HepG2 (cell line): ENCODE measurements around the gene ABCC1. TPM values are rescaled to one million over a fixed set of nuclear protein-coding genes. Genes with fewer than 3 reads are reported as not detected.

Source experiments
- ATAC-seq: fragments of 200-7000 bp; cut with Tn5 transposase; 3 replicates; pipeline ENCODE4 v1.9.1; 2020; ENCODE audit warnings: mild to moderate bottlenecking, moderate library complexity
- BruUV-seq: library from RNA; stranded (reverse); fragments of 400-500 nt; replicated peaks from 2 replicates; lab custom pipeline; 2021; lab: Mats Ljungman, UMichigan
- CTCF ChIA-PET: fragments of 300-600 bp; formaldehyde crosslinking; extraction: SDS; loops from one replicate; lab custom pipeline; 2021; ENCODE audit warnings: low total read pairs, inconsistent platforms, low intra/inter-chr PET ratio; lab: Yijun Ruan, JAX
- POLR2A ChIA-PET: fragments of 350-600 bp; sonication (Branson Sonifier 250); formaldehyde crosslinking; loops from one replicate; lab custom pipeline; 2020; ENCODE audit warnings: antibody characterized with exemption, inconsistent platforms; lab: Yijun Ruan, JAX
- DNase-seq: peaks from one replicate; pipeline ENCODE4 v3.0.0-alpha.2; 2015; ENCODE audit warnings: low spot score
- FAIRE-seq: peaks from 3 replicates; lab custom pipeline; 2011; peaks lifted over from hg19 to GRCh38; lab: Jason Lieb, UNC
- H2AFZ ChIP-seq: one replicate; pipeline ENCODE4 v1.6.1; 2011; ENCODE audit warnings: low read length, inconsistent platforms
- H3K27ac ChIP-seq: fragments of 300-600 bp; 3 replicates; pipeline ENCODE4 v1.8.0; 2011; ENCODE audit warnings: mixed run types, mild to moderate bottlenecking, mixed read lengths, low read length, inconsistent platforms; ENCODE audit not compliant: insufficient read depth; ENCODE audit errors: extremely low read length
- H3K27me3 ChIP-seq, 2 experiments: fragments of 200-600 bp in 1 of 2; 2 replicates in 1 of 2; 3 replicates in 1 of 2; pipeline versions ENCODE4 v1.6.0 to v1.8.0; 2011; ENCODE audit warnings: low read length in 2 of 2, mild to moderate bottlenecking in 2 of 2, moderate library complexity in 2 of 2, inconsistent platforms in 1 of 2; ENCODE audit not compliant: insufficient read depth in 2 of 2, control insufficient read depth in 1 of 2
- H3K36me3 ChIP-seq, 2 experiments: fragments of 200-600 bp in 1 of 2; replicated peaks in 1 of 2; 2 replicates in 1 of 2; 3 replicates in 1 of 2; pipeline versions ENCODE4 v1.5.1 to v1.8.0; 2011; ENCODE audit warnings: low read length in 2 of 2, inconsistent platforms in 1 of 2; ENCODE audit not compliant: insufficient read depth in 2 of 2, control insufficient read depth in 1 of 2
- H3K4me1 ChIP-seq: 2 replicates; pipeline ENCODE4 v1.5.1; 2012; ENCODE audit warnings: low read length, inconsistent platforms; ENCODE audit not compliant: insufficient read depth
- H3K4me2 ChIP-seq: 2 replicates; pipeline ENCODE4 v1.6.0; 2011; ENCODE audit warnings: low read depth, low read length, inconsistent platforms
- H3K4me3 ChIP-seq, 3 experiments: fragments of 200-600 bp in 1 of 3; sonication (generic), shearing (Covaris generic) in 1 of 3; replicated peaks in 1 of 3; 2 replicates each; pipeline ENCODE4 v1.5.1; 2011 to 2016; ENCODE audit warnings: low read length in 3 of 3, inconsistent platforms in 2 of 3, low read depth in 2 of 3, mild to moderate bottlenecking in 2 of 3, control low read depth in 1 of 3, mixed read lengths in 1 of 3; ENCODE audit not compliant: insufficient read depth in 1 of 3
- H3K79me2 ChIP-seq: one replicate; pipeline ENCODE4 v1.6.1; 2011; ENCODE audit warnings: low read length, inconsistent platforms; ENCODE audit not compliant: insufficient read depth
- H3K9ac ChIP-seq: 2 replicates; pipeline ENCODE4 v1.6.0; 2011; ENCODE audit warnings: mild to moderate bottlenecking, low read depth, low read length, inconsistent platforms; ENCODE audit not compliant: insufficient read depth
- H3K9me3 ChIP-seq: 2 replicates; pipeline ENCODE4 v1.5.1; 2012; ENCODE audit warnings: mild to moderate bottlenecking, low read length
- H4K20me1 ChIP-seq: 2 replicates; pipeline ENCODE4 v1.6.0; 2011; ENCODE audit warnings: inconsistent platforms, mild to moderate bottlenecking, low read length, moderate library complexity; ENCODE audit not compliant: insufficient read depth
- ARNT2 ChIP-seq: sonication (generic); formaldehyde crosslinking; IDR thresholded peaks from 2 replicates; pipeline ENCODE4 v1.8.0; 2022; ENCODE audit warnings: mild to moderate bottlenecking, low read depth, missing genetic modification reagents, moderate library complexity
- CHD2 ChIP-seq: IDR thresholded peaks from 2 replicates; pipeline ENCODE4 v1.6.1; 2011; ENCODE audit warnings: low read depth, low read length, improper control_type of control experiment
- EHMT2 ChIP-seq: fragments of 200-600 bp; sonication (generic); IDR thresholded peaks from 2 replicates; pipeline ENCODE4 v1.7.0; 2017; ENCODE audit warnings: antibody characterized with exemption, low read depth, low read length, borderline replicate concordance
- FOXA1 ChIP-seq, 2 experiments: fragments of 450-650 bp in 1 of 2; sonication (generic) in 1 of 2; formaldehyde crosslinking in 1 of 2; IDR thresholded peaks; 2 replicates each; pipeline versions ENCODE4 v1.4.0 to v1.6.1; 2016 to 2020; ENCODE audit warnings: missing genetic modification reagents in 1 of 2
- KLF16 ChIP-seq, 2 experiments: sonication (generic) in 1 of 2; formaldehyde crosslinking in 1 of 2; IDR thresholded peaks; 2 replicates each; pipeline versions ENCODE4 v1.6.1 to v1.8.0; 2016 to 2023; ENCODE audit warnings: missing genetic modification reagents in 2 of 2, missing compliant biosample characterization in 1 of 2
- MEF2D ChIP-seq: sonication (generic); formaldehyde crosslinking; IDR thresholded peaks from 2 replicates; pipeline ENCODE4 v1.5.1; 2020; ENCODE audit warnings: mild to moderate bottlenecking, missing genetic modification reagents
- NFE2L2 ChIP-seq: fragments of 150-350 bp; IDR thresholded peaks from 2 replicates; pipeline ENCODE4 v1.6.1; 2014; ENCODE audit warnings: low read length
- PHF20 ChIP-seq: sonication (generic); formaldehyde crosslinking; IDR thresholded peaks from 2 replicates; pipeline ENCODE4 v1.5.0; 2020; ENCODE audit warnings: mild to moderate bottlenecking, missing genetic modification reagents
- RARG ChIP-seq: sonication (generic); formaldehyde crosslinking; IDR thresholded peaks from 2 replicates; pipeline ENCODE4 v1.4.0; 2020; ENCODE audit warnings: low read depth, mild to moderate bottlenecking, missing genetic modification reagents
- SPEN ChIP-seq: sonication (generic); formaldehyde crosslinking; IDR thresholded peaks from 2 replicates; pipeline ENCODE4 v1.5.1; 2020; ENCODE audit warnings: low read depth, mild to moderate bottlenecking, missing genetic modification reagents
- ZFX ChIP-seq: sonication (generic); formaldehyde crosslinking; IDR thresholded peaks from 2 replicates; pipeline ENCODE4 v1.4.0; 2020; ENCODE audit warnings: mild to moderate bottlenecking, low read depth, missing genetic modification reagents, moderate library complexity
- ZNF121 ChIP-seq: sonication (generic); formaldehyde crosslinking; IDR thresholded peaks from 2 replicates; pipeline ENCODE4 v1.5.0; 2020; ENCODE audit warnings: mild to moderate bottlenecking, missing genetic modification reagents
- ZNF333 ChIP-seq: sonication (generic); formaldehyde crosslinking; IDR thresholded peaks from 2 replicates; pipeline ENCODE4 v1.4.0; 2020; ENCODE audit warnings: mild to moderate bottlenecking, missing genetic modification reagents, borderline replicate concordance
- ZNF543 ChIP-seq: sonication (generic); formaldehyde crosslinking; IDR thresholded peaks from 2 replicates; pipeline ENCODE4 v1.4.0; 2020; ENCODE audit warnings: mild to moderate bottlenecking, missing genetic modification reagents
- ZNF780A ChIP-seq: sonication (generic); formaldehyde crosslinking; IDR thresholded peaks from 2 replicates; pipeline ENCODE4 v1.8.0; 2022; ENCODE audit warnings: mild to moderate bottlenecking, missing genetic modification reagents, moderate library complexity
- ZNF883 ChIP-seq: sonication (generic); formaldehyde crosslinking; IDR thresholded peaks from 2 replicates; pipeline ENCODE4 v1.5.1; 2020; ENCODE audit warnings: mild to moderate bottlenecking, missing genetic modification reagents; ENCODE audit errors: not compliant biosample characterization
- WGBS: methylation state at CpG from one replicate; pipeline ENCODE4 v1.1.6; 2017; ENCODE audit warnings: low lambda C conversion rate; 5-methylcytosine and 5-hydroxymethylcytosine counted together
- in situ Hi-C: cut with HindIII; loops from 2 replicates; pipeline ENCODE4 v1.10.0; 2017; ENCODE audit warnings: low pct_unique_long_range_greater_than_20kb; ENCODE audit not compliant: extremely low pct_ligation_motif_present
- intact Hi-C: fragments of 100-400 bp; cut with micrococcal nuclease; formaldehyde crosslinking; loops from one replicate; pipeline ENCODE4 v1.10.0; 2022; ENCODE audit not compliant: unreplicated experiment
- polyA plus RNA-seq, 8 experiments: library from polyadenylated mRNA; depleted of rRNA in 3 of 8; stranded (reverse) in 7 of 8; unstranded in 1 of 8; fragments of >200 nt; fragmentation: Illumina TruSeq in 4 of 8; extraction: Trizol in 4 of 8; gene quantifications; 2 replicates each; pipeline versions ENCODE4 v1.2.1 to v1.2.3, GENCODE V29; 2011 to 2016; ENCODE audit warnings: low read depth in 4 of 8, missing spikeins in 1 of 8, mixed read lengths in 1 of 8; ENCODE audit not compliant: insufficient read depth in 1 of 8
- total RNA-seq, 5 experiments: library from RNA; depleted of rRNA; stranded (reverse); fragments of >200 nt; fragmentation: Illumina TruSeq; extraction: Trizol; gene quantifications; 2 replicates each; pipeline ENCODE4 v1.2.3, GENCODE V29; 2016; ENCODE audit warnings: low read depth in 1 of 5
- TF ChIP-seq, protein P1 (sequence below): sonication (generic); formaldehyde crosslinking; IDR thresholded peaks from 2 replicates; pipeline ENCODE4 v1.5.0; 2020; ENCODE audit warnings: missing genetic modification reagents

The ABCC1 gene
- total and polyA plus RNA-seq, 2 of the 13 experiments (the other 11 are each of a cell fraction or from before 2014, with no cell fraction given) = 13.0 to 30.6 TPM

DNA sequence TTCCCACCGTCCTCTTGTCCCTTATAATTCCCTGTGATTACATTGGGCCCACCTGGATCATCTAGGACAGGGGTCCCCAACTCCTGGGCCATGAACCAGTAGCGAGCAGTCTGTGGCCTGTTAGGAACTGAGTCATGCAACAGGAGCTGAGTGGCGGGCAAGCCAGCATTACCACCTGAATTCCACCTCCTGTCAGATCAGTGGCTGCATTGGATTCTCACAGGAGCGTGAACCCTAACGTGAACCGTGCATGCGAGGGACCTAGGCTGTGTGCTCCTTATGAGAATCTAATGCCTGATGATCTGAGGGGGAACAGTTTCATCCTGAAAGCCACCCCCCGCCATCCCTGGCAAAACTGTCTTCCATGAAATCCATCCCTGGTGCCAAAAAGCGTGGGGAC, 36.8 kb downstream of the ABCC1 start:
- H3K4me3 ChIP-seq = no peak overlapping the region
- WGBS = over 99% methylated on average over 9 of the region's 9 CpGs
- CTCF ChIA-PET = no interaction called here
- POLR2A ChIA-PET = no interaction called here
- peaks cover 48% of the 10 kb centered on the region for H3K79me2 ChIP-seq
- FAIRE-seq (no peak), DNase-seq (no peak), ATAC-seq (no peak)
- in situ Hi-C loops = no loop called here
- H3K9ac ChIP-seq = no peak overlapping the region
- H2AFZ ChIP-seq = no peak overlapping the region
- H3K36me3 ChIP-seq = peaks cover 6 to 20% of the 10 kb centered on the region in 2 experiments; a peak in 2 of 5 replicates
- H3K27me3 ChIP-seq = no peaks in the 10 kb centered on the region
- TF ChIP-seq ZFX (CRISPR knock-in tag) (0 out of 2 replicates have a peak, but pooled peaks have one; percentile 2), CHD2 (no peak)
- TF ChIP-seq, all 625 proteins: peak for 1
- H3K27ac ChIP-seq = no peak overlapping the region
- H3K9me3 ChIP-seq = peaks cover 12% of the 10 kb centered on the region
- BruUV-seq = no TSS peak
- intact Hi-C loops = no loop called here
- H3K4me1 ChIP-seq = no peaks in the 10 kb centered on the region
- peaks cover 26% of the 10 kb centered on the region; the same call in 1 of the 2 replicates for H4K20me1 ChIP-seq
- H3K4me2 ChIP-seq = no peak overlapping the region

DNA sequence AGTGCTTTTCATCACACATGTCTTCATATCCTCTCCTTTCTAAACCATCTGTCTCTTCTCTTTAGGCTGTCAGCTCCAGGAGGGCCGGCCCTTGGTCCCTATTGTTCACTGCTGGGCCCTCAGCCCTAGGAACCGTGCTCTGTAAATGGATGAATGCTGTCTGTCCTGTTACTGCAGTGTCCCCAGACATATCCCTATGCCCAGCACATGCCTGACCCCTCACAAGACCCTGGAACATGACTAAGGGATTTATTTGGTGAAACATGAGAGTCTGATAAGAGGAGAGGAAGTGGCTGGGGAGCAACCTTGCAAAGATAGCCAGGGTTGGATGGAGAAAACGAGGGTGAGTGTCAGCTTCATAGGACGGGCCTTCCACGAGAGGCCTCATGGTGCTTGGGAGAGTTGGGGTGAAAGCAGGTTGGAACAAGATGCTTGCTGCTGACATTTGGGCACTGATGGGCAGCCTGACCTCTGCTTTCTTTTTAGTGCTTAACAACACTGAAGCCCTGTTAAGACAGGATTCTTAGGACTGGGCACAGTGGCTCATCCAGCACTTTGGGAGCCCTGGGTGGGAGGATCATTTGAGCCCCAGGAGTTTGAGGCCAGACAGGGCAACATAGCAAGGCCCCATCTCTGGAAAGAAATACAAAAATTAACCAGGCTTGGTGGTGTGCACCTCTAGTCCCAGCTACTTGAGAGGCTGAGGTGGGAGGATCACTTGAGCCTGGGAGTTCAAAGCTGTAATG, 39.0 kb downstream of the ABCC1 start:
- CTCF ChIA-PET = no interaction called here
- no peaks in the 10 kb centered on the region for H3K9me3 ChIP-seq
- DNase-seq = no peak
- H3K4me2 ChIP-seq = no peak overlapping the region
- peaks cover 36% of the 10 kb centered on the region for H4K20me1 ChIP-seq
- no peak for FAIRE-seq
- intact Hi-C loops = no loop called here
- POLR2A ChIA-PET = interaction anchor here (1.6 kb wide), 1 partner anchor 10 kb away, joined by 3 read pairs; no protein-coding TSS in a partner anchor
- no peak overlapping the region for H3K4me3 ChIP-seq
- H3K9ac ChIP-seq = no peak overlapping the region
- WGBS = 92% methylated on average over 5 of the region's 5 CpGs
- in situ Hi-C loops = no loop called here
- peaks cover 47% of the 10 kb centered on the region for H3K79me2 ChIP-seq
- BruUV-seq = no TSS peak
- no peak for ATAC-seq
- H2AFZ ChIP-seq = no peak overlapping the region
- peaks cover 8 to 29% of the 10 kb centered on the region in 2 experiments; a peak in 4 of 5 replicates for H3K36me3 ChIP-seq
- H3K4me1 ChIP-seq = no peaks in the 10 kb centered on the region
- no peak overlapping the region for H3K27ac ChIP-seq
- no peaks in the 10 kb centered on the region for H3K27me3 ChIP-seq
- TF ChIP-seq ZNF543 (no peak), ARNT2 (CRISPR knock-in tag) (no peak), FOXA1 (IDR thresholded peaks at IDR 0.05) (no peak), FOXA1 (CRISPR knock-in tag; IDR thresholded peaks at IDR 0.05) (no peak), PHF20 (CRISPR knock-in tag) (no peak), EHMT2 (no peak), ZNF333 (CRISPR knock-in tag) (no peak), NFE2L2 (peak; percentile 54; the same call in 1 of the 2 replicates), ZNF780A (no peak), ZNF883 (CRISPR knock-in tag) (no peak), KLF16 (CRISPR knock-in tag; IDR thresholded peaks at IDR 0.05) (no peak), RARG (CRISPR knock-in tag) (no peak), SPEN (CRISPR knock-in tag) (no peak), MEF2D (no peak), ZNF121 (CRISPR knock-in tag) (peak; percentile 68)
- TF ChIP-seq, protein P1, sequence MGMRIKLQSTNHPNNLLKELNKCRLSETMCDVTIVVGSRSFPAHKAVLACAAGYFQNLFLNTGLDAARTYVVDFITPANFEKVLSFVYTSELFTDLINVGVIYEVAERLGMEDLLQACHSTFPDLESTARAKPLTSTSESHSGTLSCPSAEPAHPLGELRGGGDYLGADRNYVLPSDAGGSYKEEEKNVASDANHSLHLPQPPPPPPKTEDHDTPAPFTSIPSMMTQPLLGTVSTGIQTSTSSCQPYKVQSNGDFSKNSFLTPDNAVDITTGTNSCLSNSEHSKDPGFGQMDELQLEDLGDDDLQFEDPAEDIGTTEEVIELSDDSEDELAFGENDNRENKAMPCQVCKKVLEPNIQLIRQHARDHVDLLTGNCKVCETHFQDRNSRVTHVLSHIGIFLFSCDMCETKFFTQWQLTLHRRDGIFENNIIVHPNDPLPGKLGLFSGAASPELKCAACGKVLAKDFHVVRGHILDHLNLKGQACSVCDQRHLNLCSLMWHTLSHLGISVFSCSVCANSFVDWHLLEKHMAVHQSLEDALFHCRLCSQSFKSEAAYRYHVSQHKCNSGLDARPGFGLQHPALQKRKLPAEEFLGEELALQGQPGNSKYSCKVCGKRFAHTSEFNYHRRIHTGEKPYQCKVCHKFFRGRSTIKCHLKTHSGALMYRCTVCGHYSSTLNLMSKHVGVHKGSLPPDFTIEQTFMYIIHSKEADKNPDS (CRISPR knock-in tag) = no peak
